ENCODE results near the gene PAWR. TPM values are rescaled to one million over a fixed set of nuclear protein-coding genes. Genes with fewer than 3 reads are reported as not detected.

Gene PAWR
- total RNA-seq (8.7 TPM), polyA plus RNA-seq (38.8 TPM)
- long read RNA-seq, donor 1: 0 reads
- long read RNA-seq, donor 2: 0 reads
- long read RNA-seq, donor 3, full-length matches to known transcripts: 2 of 2 reads
- long read RNA-seq, donor 3, partial matches to known transcripts: 0 of 2 reads
- long read RNA-seq, donor 3, other reads (novel, unspliced or antisense): 0 of 2 reads
- long read RNA-seq, donor 4, partial matches to known transcripts: 0 of 1 reads
- long read RNA-seq, donor 4, other reads (novel, unspliced or antisense): 0 of 1 reads
- long read RNA-seq, donor 5, partial matches to known transcripts: 0 of 5 reads
- long read RNA-seq, donor 5, other reads (novel, unspliced or antisense): 0 of 5 reads
- long read RNA-seq, donor 6, full-length matches to known transcripts: 1 of 1 reads
- long read RNA-seq, donor 6, partial matches to known transcripts: 0 of 1 reads
- long read RNA-seq, donor 6, other reads (novel, unspliced or antisense): 0 of 1 reads
- long read RNA-seq, donor 7, partial matches to known transcripts: 0 of 1 reads
- long read RNA-seq, donor 7, other reads (novel, unspliced or antisense): 0 of 1 reads
- long read RNA-seq, donor 8, full-length matches to known transcripts: 2 of 2 reads
- long read RNA-seq, donor 8, partial matches to known transcripts: 0 of 2 reads
- long read RNA-seq, donor 8, other reads (novel, unspliced or antisense): 0 of 2 reads
- long read RNA-seq, donor 9, partial matches to known transcripts: 0 of 2 reads
- long read RNA-seq, donor 9, other reads (novel, unspliced or antisense): 0 of 2 reads
- long read RNA-seq, donor 10, full-length matches to known transcripts: 3 of 3 reads
- long read RNA-seq, donor 10, partial matches to known transcripts: 0 of 3 reads
- long read RNA-seq, donor 10, other reads (novel, unspliced or antisense): 0 of 3 reads

- Histone ChIP-seq H3K27me3 (ENCODE audit: control insufficient read depth in 2 of 2, insufficient read depth in 1 of 2, low read length in 1 of 2) (peaks cover 18 to 36% of the 10 kb centered on the region in 2 donors), H3K36me3 (ENCODE audit: control insufficient read depth in 2 of 2, insufficient read depth in 2 of 2, low read length in 1 of 2) (no peaks in the 10 kb centered on the region), H3K4me1 (ENCODE audit: control insufficient read depth in 2 of 2, insufficient read depth in 2 of 2, low read length in 2 of 2) (peaks cover 4 to 9% of the 10 kb centered on the region in 2 donors), H3K9me3 (ENCODE audit: control insufficient read depth in 2 of 2, insufficient read depth in 1 of 2, low read length in 1 of 2) (peaks cover 0 to 4% of the 10 kb centered on the region in 2 donors), H3K27ac (ENCODE audit: low read depth in 1 of 2, low read length in 1 of 2) (peak within 1 kb of the TSS; percentile 69 to 75), H3K4me3 (ENCODE audit: low read length in 2 of 2) (peak within 1 kb of the TSS; percentile 77 to 82)
- under 1% methylated on average over 107 of the region's 107 CpGs for WGBS
- peak in 7 of 9 donors; percentile 34 to 69 (median 58) for DNase-seq (ENCODE audit: low read depth in 6 of 9, low spot score in 9 of 9)
Observed at GRCh38 chr12:79690638-79691510, at the start of gene PAWR. Gene PAWR (minus strand): TSS chr12:79690964. CDS start chr12:79690244, 720 bp downstream.

- Histone ChIP-seq H3K4me1 (ENCODE audit: control insufficient read depth in 2 of 2, insufficient read depth in 2 of 2, low read length in 2 of 2) (no peaks in the 10 kb centered on the region), H3K27me3 (ENCODE audit: control insufficient read depth in 2 of 2, insufficient read depth in 1 of 2, low read length in 1 of 2) (no peaks in the 10 kb centered on the region), H3K9me3 (ENCODE audit: control insufficient read depth in 2 of 2, insufficient read depth in 1 of 2, low read length in 1 of 2) (no peaks in the 10 kb centered on the region), H3K27ac (ENCODE audit: low read depth in 1 of 2, low read length in 1 of 2) (no peak overlapping the region), H3K36me3 (ENCODE audit: control insufficient read depth in 2 of 2, insufficient read depth in 2 of 2, low read length in 1 of 2) (no peaks in the 10 kb centered on the region), H3K4me3 (ENCODE audit: low read length in 2 of 2) (no peak overlapping the region)
- peak; percentile 15 to 71 (median 36) for DNase-seq (ENCODE audit: low read depth in 6 of 9, low spot score in 9 of 9)
- WGBS: 31% methylated on average over 4 of the region's 4 CpGs
Observed at GRCh38 chr12:79737875-79738718, 47.3 kb upstream of the PAWR start.

- H3K27ac ChIP-seq (ENCODE audit: low read depth in 1 of 2, low read length in 1 of 2): no peak overlapping the region
- H3K9me3 ChIP-seq (ENCODE audit: control insufficient read depth in 2 of 2, insufficient read depth in 1 of 2, low read length in 1 of 2): no peaks in the 10 kb centered on the region
- H3K4me1 ChIP-seq (ENCODE audit: control insufficient read depth in 2 of 2, insufficient read depth in 2 of 2, low read length in 2 of 2): no peaks in the 10 kb centered on the region
- no peaks in the 10 kb centered on the region for H3K27me3 ChIP-seq (ENCODE audit: control insufficient read depth in 2 of 2, insufficient read depth in 1 of 2, low read length in 1 of 2)
- no peaks in the 10 kb centered on the region for H3K36me3 ChIP-seq (ENCODE audit: control insufficient read depth in 2 of 2, insufficient read depth in 2 of 2, low read length in 1 of 2)
- no peak for DNase-seq (ENCODE audit: low read depth in 6 of 9, low spot score in 9 of 9)
- H3K4me3 ChIP-seq (ENCODE audit: low read length in 2 of 2): no peak overlapping the region
Observed at GRCh38 chr12:79732638-79733037, 41.9 kb upstream of the PAWR start.

GRCh38 chr12:79725987-79726386, 35.2 kb upstream of the PAWR start:
- WGBS: 93% methylated on average over 1 of the region's 1 CpG
- no peak for DNase-seq (ENCODE audit: low read depth in 6 of 9, low spot score in 9 of 9)
- H3K36me3 ChIP-seq (ENCODE audit: control insufficient read depth in 2 of 2, insufficient read depth in 2 of 2, low read length in 1 of 2): no peaks in the 10 kb centered on the region
- no peaks in the 10 kb centered on the region for H3K9me3 ChIP-seq (ENCODE audit: control insufficient read depth in 2 of 2, insufficient read depth in 1 of 2, low read length in 1 of 2)
- H3K4me1 ChIP-seq (ENCODE audit: control insufficient read depth in 2 of 2, insufficient read depth in 2 of 2, low read length in 2 of 2): no peaks in the 10 kb centered on the region
- no peak overlapping the region for H3K4me3 ChIP-seq (ENCODE audit: low read length in 2 of 2)
- H3K27me3 ChIP-seq (ENCODE audit: control insufficient read depth in 2 of 2, insufficient read depth in 1 of 2, low read length in 1 of 2): no peaks in the 10 kb centered on the region
- no peak overlapping the region for H3K27ac ChIP-seq (ENCODE audit: low read depth in 1 of 2, low read length in 1 of 2)

- no peaks in the 10 kb centered on the region for H3K9me3 ChIP-seq (ENCODE audit: control insufficient read depth in 2 of 2, insufficient read depth in 1 of 2, low read length in 1 of 2)
- no peaks in the 10 kb centered on the region for H3K27me3 ChIP-seq (ENCODE audit: control insufficient read depth in 2 of 2, insufficient read depth in 1 of 2, low read length in 1 of 2)
- H3K36me3 ChIP-seq (ENCODE audit: control insufficient read depth in 2 of 2, insufficient read depth in 2 of 2, low read length in 1 of 2): no peaks in the 10 kb centered on the region
- DNase-seq (ENCODE audit: low read depth in 6 of 9, low spot score in 9 of 9): no peak
- no peaks in the 10 kb centered on the region for H3K4me1 ChIP-seq (ENCODE audit: control insufficient read depth in 2 of 2, insufficient read depth in 2 of 2, low read length in 2 of 2)
- no peak overlapping the region for H3K4me3 ChIP-seq (ENCODE audit: low read length in 2 of 2)
- H3K27ac ChIP-seq (ENCODE audit: low read depth in 1 of 2, low read length in 1 of 2): no peak overlapping the region
- WGBS: 96% methylated on average over 4 of the region's 4 CpGs
Observed at GRCh38 chr12:79717006-79717405, 26.2 kb upstream of the PAWR start.

GRCh38 chr12:79715308-79715707, 24.5 kb upstream of the PAWR start:
- 98% methylated on average over 3 of the region's 3 CpGs for WGBS
- Histone ChIP-seq H3K4me3 (ENCODE audit: low read length in 2 of 2) (no peak overlapping the region), H3K36me3 (ENCODE audit: control insufficient read depth in 2 of 2, insufficient read depth in 2 of 2, low read length in 1 of 2) (no peaks in the 10 kb centered on the region), H3K9me3 (ENCODE audit: control insufficient read depth in 2 of 2, insufficient read depth in 1 of 2, low read length in 1 of 2) (peaks cover 0 to 3% of the 10 kb centered on the region in 2 donors), H3K27ac (ENCODE audit: low read depth in 1 of 2, low read length in 1 of 2) (no peak overlapping the region), H3K27me3 (ENCODE audit: control insufficient read depth in 2 of 2, insufficient read depth in 1 of 2, low read length in 1 of 2) (peaks cover 0 to 3% of the 10 kb centered on the region in 2 donors), H3K4me1 (ENCODE audit: control insufficient read depth in 2 of 2, insufficient read depth in 2 of 2, low read length in 2 of 2) (no peaks in the 10 kb centered on the region)
- DNase-seq (ENCODE audit: low read depth in 6 of 9, low spot score in 9 of 9): no peak

- Histone ChIP-seq H3K9me3 (ENCODE audit: control insufficient read depth in 2 of 2, insufficient read depth in 1 of 2, low read length in 1 of 2) (peaks cover 0 to 3% of the 10 kb centered on the region in 2 donors), H3K27me3 (ENCODE audit: control insufficient read depth in 2 of 2, insufficient read depth in 1 of 2, low read length in 1 of 2) (peaks cover 0 to 3% of the 10 kb centered on the region in 2 donors), H3K4me3 (ENCODE audit: low read length in 2 of 2) (no peak overlapping the region), H3K36me3 (ENCODE audit: control insufficient read depth in 2 of 2, insufficient read depth in 2 of 2, low read length in 1 of 2) (no peaks in the 10 kb centered on the region), H3K4me1 (ENCODE audit: control insufficient read depth in 2 of 2, insufficient read depth in 2 of 2, low read length in 2 of 2) (no peaks in the 10 kb centered on the region), H3K27ac (ENCODE audit: low read depth in 1 of 2, low read length in 1 of 2) (no peak overlapping the region)
- DNase-seq (ENCODE audit: low read depth in 6 of 9, low spot score in 9 of 9): no peak
- WGBS: 82% methylated on average over 50 of the region's 50 CpGs
Observed at GRCh38 chr12:79710707-79711483, 20.1 kb upstream of the PAWR start.

Data from thymus (tissue), 14 donors.